ENCODE data around the gene SPNS2.

Gene SPNS2

DNA sequence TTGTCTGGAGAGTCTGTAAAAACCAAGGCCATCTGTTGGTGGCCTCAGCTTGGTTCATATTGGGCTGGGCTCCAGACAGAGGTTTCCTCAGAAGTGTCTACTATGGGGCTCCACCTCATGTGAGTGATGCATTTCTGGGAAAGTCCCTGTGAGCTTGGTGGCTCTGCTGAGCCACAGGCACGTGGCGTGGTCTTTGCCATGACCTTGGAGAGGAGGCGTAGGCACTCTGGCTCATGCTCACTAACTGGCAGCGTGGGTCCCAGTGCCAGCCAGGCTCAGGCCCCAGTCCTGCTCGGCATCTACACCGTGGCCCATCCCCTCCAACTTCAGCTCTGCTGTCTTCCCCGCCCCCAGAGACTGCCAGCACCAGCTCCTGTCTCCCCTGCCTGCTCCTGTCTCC is 75.0 kb downstream of the SPNS2 start:
- no peak for TF ChIP-seq ZBTB7A (IDR thresholded peaks at IDR 0.05; ENCODE audit: low read depth)
- no peak for TF ChIP-seq EP300 (IDR thresholded peaks at IDR 0.05; ENCODE audit: borderline replicate concordance)
- no peak for TF ChIP-seq NFIC (IDR thresholded peaks at IDR 0.05)
- TF ChIP-seq TEAD4 (IDR thresholded peaks at IDR 0.05), result no peak
- TF ChIP-seq EGR1 (IDR thresholded peaks at IDR 0.05), result no peak

DNA sequence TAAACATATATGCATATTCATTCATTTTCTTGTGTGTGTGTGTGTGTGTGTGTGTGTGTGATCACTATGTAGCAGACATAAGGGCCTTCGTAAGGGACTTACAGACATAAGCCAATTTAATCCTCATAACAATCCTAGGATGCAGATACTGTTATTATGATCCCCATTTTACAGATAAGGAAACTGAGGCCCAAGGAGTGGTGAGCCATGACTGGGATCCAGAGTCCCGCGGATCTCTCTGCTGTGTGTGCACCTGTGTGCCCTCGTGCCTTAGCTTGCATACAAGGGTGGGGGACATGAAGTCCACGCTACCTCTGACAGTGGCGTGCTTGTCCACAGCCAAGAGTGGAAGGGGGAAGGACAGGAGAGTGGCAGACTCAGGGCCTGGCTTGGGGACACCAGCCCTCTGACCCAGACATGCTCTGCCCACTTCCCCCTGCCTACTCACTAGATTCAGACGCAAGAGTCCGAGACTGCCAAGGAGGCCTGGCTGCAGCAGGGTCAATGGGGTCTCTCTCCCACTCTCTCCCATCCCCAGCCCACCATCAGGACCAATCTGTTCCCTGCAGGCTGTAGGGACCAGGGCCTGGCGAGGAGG is 75.9 kb downstream of the SPNS2 start:
- no peak for TF ChIP-seq EP300 (IDR thresholded peaks at IDR 0.05; ENCODE audit: borderline replicate concordance)
- no peak for TF ChIP-seq EGR1 (IDR thresholded peaks at IDR 0.05)
- no peak for TF ChIP-seq TCF12 (IDR thresholded peaks at IDR 0.05; ENCODE audit: low read depth)
- no peak for TF ChIP-seq YY1 (IDR thresholded peaks at IDR 0.05; ENCODE audit: low read depth)
- TF ChIP-seq TAF1 (IDR thresholded peaks at IDR 0.05; ENCODE audit: low read depth), result no peak
- TF ChIP-seq CREB1 (IDR thresholded peaks at IDR 0.05; ENCODE audit: low read depth), result no peak
- no peak for TF ChIP-seq TEAD4 (IDR thresholded peaks at IDR 0.05)
- no peak for TF ChIP-seq CEBPB (IDR thresholded peaks at IDR 0.05)
- TF ChIP-seq, protein P1, sequence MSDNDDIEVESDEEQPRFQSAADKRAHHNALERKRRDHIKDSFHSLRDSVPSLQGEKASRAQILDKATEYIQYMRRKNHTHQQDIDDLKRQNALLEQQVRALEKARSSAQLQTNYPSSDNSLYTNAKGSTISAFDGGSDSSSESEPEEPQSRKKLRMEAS (IDR thresholded peaks at IDR 0.05), result no peak
- no peak for TF ChIP-seq RAD21 (IDR thresholded peaks at IDR 0.05; ENCODE audit: low read depth)

DNA sequence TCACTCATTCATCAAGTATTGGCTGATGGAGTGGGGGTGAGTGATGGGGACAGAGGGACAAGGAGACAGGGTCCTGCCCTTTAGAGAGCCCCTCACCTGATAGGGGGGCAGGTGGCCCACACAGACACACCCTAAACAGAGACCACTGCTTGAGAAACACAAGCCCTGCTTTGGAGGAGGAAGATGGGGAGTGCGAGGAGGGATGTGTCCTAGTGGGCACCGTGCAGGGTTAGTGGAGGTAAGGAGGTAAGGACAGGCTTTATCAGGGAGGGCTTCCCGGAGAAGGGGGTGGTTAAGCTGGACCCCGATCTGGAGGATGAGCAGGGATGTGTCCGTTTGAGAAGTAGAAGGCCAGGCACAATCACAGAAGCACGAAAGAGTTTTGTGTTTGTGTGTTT is 77.5 kb downstream of the SPNS2 start:
- TF ChIP-seq FOXM1 (IDR thresholded peaks at IDR 0.05; ENCODE audit: borderline replicate concordance, low read depth) (no peak), YY1 (IDR thresholded peaks at IDR 0.05; ENCODE audit: low read depth) (no peak), NFIC (IDR thresholded peaks at IDR 0.05) (no peak), ZBTB7A (IDR thresholded peaks at IDR 0.05; ENCODE audit: low read depth) (no peak), TAF1 (IDR thresholded peaks at IDR 0.05; ENCODE audit: low read depth) (no peak)
- TF ChIP-seq, protein P1 (IDR thresholded peaks at IDR 0.05), result no peak
- TF ChIP-seq, protein P2, sequence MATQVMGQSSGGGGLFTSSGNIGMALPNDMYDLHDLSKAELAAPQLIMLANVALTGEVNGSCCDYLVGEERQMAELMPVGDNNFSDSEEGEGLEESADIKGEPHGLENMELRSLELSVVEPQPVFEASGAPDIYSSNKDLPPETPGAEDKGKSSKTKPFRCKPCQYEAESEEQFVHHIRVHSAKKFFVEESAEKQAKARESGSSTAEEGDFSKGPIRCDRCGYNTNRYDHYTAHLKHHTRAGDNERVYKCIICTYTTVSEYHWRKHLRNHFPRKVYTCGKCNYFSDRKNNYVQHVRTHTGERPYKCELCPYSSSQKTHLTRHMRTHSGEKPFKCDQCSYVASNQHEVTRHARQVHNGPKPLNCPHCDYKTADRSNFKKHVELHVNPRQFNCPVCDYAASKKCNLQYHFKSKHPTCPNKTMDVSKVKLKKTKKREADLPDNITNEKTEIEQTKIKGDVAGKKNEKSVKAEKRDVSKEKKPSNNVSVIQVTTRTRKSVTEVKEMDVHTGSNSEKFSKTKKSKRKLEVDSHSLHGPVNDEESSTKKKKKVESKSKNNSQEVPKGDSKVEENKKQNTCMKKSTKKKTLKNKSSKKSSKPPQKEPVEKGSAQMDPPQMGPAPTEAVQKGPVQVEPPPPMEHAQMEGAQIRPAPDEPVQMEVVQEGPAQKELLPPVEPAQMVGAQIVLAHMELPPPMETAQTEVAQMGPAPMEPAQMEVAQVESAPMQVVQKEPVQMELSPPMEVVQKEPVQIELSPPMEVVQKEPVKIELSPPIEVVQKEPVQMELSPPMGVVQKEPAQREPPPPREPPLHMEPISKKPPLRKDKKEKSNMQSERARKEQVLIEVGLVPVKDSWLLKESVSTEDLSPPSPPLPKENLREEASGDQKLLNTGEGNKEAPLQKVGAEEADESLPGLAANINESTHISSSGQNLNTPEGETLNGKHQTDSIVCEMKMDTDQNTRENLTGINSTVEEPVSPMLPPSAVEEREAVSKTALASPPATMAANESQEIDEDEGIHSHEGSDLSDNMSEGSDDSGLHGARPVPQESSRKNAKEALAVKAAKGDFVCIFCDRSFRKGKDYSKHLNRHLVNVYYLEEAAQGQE (IDR thresholded peaks at IDR 0.05; ENCODE audit: low read depth), result no peak

DNA sequence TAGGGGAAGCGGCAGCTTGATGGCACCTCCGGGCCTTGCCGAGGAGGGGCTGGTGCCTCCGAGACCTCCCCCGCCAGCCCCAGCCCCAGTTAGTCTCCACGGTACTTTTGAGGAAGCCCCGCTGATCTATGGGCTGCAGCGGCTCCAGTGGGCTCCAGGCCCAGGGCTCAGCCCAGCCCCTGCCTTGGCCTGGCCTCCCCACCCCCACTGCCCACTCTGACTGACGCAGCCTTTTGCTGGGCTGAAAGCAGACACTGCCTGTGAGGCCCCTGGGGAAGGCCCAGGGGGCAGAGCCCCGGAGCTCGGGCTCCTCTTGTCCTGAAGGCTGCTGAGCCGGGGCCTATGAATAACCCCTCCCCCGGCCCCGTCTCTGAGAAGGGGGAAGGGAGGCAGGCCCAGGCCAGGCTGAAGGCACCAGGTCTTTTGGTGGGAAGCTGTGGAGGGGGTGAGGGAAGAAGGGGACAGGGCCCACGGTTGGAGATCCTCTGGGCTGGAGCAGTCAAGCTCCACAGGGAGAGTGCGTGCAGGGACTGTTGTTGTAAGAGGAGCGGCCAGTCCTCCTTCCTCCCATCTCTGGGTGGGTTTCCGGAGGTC is 78.1 kb downstream of the SPNS2 start:
- TF ChIP-seq TCF12 (IDR thresholded peaks at IDR 0.05; ENCODE audit: low read depth), result no peak
- TF ChIP-seq TAF1 (IDR thresholded peaks at IDR 0.05; ENCODE audit: low read depth), result no peak
- no peak for TF ChIP-seq ZBTB7A (IDR thresholded peaks at IDR 0.05; ENCODE audit: low read depth)
- TF ChIP-seq YY1 (IDR thresholded peaks at IDR 0.05; ENCODE audit: low read depth), result no peak
- TF ChIP-seq, protein P3, sequence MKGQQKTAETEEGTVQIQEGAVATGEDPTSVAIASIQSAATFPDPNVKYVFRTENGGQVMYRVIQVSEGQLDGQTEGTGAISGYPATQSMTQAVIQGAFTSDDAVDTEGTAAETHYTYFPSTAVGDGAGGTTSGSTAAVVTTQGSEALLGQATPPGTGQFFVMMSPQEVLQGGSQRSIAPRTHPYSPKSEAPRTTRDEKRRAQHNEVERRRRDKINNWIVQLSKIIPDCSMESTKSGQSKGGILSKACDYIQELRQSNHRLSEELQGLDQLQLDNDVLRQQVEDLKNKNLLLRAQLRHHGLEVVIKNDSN (IDR thresholded peaks at IDR 0.05), result no peak
- TF ChIP-seq TEAD4 (IDR thresholded peaks at IDR 0.05), result no peak
- TF ChIP-seq, protein P1 (IDR thresholded peaks at IDR 0.05), result no peak
- TF ChIP-seq NFIC (IDR thresholded peaks at IDR 0.05), result no peak
- TF ChIP-seq CEBPB (IDR thresholded peaks at IDR 0.05), result no peak
- TF ChIP-seq EP300 (IDR thresholded peaks at IDR 0.05; ENCODE audit: borderline replicate concordance), result no peak
- TF ChIP-seq CREB1 (IDR thresholded peaks at IDR 0.05; ENCODE audit: low read depth), result no peak
- TF ChIP-seq RAD21 (IDR thresholded peaks at IDR 0.05; ENCODE audit: low read depth), result no peak
- TF ChIP-seq EGR1 (IDR thresholded peaks at IDR 0.05), result no peak
- TF ChIP-seq, protein P2 (IDR thresholded peaks at IDR 0.05; ENCODE audit: low read depth), result no peak
- no peak for TF ChIP-seq FOXM1 (IDR thresholded peaks at IDR 0.05; ENCODE audit: borderline replicate concordance, low read depth)

DNA sequence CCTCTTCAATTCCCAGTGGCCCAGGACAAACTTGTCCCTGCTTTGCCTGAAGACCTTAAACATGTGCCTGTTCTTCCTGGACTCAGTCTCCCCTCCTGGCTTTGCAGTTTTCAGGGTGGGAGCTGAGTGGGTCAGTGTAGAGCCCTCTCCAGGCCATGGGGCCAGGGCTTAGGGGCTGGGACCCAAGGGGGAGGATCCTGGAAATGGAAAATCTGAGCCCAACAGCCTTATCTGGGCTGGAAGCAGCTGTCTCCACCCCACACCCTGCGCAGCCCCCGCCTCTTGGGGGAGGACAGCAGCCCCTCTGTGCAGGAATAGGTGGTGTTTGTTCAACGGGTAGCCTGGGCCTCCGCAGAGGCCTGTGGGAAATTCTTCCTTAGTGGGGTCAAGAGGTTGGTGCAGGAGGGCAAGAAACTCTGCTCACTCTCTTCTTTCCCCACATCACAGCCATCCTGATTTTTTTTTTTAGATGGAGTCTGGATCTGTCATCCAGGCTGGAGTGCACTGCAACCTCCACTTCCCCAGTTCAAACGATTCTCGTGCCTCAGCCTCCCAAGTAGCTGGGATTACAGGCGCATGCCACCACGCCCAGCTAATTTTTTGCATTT is 78.8 kb downstream of the SPNS2 start:
- TF ChIP-seq TAF1 (IDR thresholded peaks at IDR 0.05; ENCODE audit: low read depth) (no peak), ZBTB7A (IDR thresholded peaks at IDR 0.05; ENCODE audit: low read depth) (no peak), CEBPB (IDR thresholded peaks at IDR 0.05) (no peak), EP300 (IDR thresholded peaks at IDR 0.05; ENCODE audit: borderline replicate concordance) (no peak), TEAD4 (IDR thresholded peaks at IDR 0.05) (no peak), EGR1 (IDR thresholded peaks at IDR 0.05) (no peak), FOXM1 (IDR thresholded peaks at IDR 0.05; ENCODE audit: borderline replicate concordance, low read depth) (no peak), CREB1 (IDR thresholded peaks at IDR 0.05; ENCODE audit: low read depth) (no peak), NFIC (IDR thresholded peaks at IDR 0.05) (no peak), TCF12 (IDR thresholded peaks at IDR 0.05; ENCODE audit: low read depth) (no peak), RAD21 (IDR thresholded peaks at IDR 0.05; ENCODE audit: low read depth) (no peak), YY1 (IDR thresholded peaks at IDR 0.05; ENCODE audit: low read depth) (no peak)
- TF ChIP-seq, protein P3 (IDR thresholded peaks at IDR 0.05), result no peak
- TF ChIP-seq, protein P2 (IDR thresholded peaks at IDR 0.05; ENCODE audit: low read depth), result no peak
- TF ChIP-seq, protein P1 (IDR thresholded peaks at IDR 0.05), result no peak
